GM19328 (cell line): Measurements from ENCODE around the gene SERPINA4.

Experiments
- ATAC-seq: cut with Tn5 transposase; IDR thresholded peaks from one replicate; pipeline ENCODE4 v1.9.1; 2021; ENCODE audit warnings: mild to moderate bottlenecking, moderate library complexity; ENCODE audit not compliant: unreplicated experiment

The SERPINA4 gene

DNA sequence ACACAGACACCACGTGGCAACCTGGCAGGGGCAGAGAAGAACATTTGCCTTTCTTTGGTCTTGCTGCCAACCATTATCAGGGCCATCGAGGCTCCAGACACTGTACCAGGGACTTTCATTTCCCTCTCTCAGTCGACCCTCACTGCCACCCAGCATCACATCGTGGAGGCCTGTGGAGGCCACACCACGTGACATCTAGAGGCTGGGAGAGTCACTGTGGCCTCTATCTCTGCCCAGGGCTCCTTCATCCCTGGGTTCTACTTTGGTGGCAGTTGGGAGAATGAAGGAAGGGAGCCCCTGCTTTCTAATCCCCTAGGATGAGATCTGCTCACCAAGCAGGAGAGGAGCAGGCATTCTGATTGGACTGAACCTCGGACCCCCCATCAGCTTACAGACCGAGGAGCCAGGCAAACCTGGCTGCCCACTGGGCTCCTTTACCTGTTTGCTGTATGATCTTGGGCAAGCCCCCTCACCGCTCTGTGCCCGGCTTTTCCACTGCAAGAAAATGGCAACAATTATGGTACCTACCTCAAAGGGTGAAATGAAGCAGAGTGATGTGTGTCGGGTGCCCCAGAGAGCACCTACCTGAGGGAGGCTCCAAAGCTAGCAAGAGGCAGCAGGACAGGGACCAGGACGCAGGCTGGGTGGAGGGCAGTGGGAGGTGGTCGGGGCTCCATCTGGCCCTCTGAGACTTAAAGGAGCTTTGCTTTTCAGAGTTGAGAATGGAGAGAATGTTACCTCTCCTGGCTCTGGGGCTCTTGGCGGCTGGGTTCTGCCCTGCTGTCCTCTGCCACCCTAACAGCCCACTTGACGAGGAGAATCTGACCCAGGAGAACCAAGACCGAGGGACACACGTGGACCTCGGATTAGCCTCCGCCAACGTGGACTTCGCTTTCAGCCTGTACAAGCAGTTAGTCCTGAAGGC, 52.7 kb downstream of the SERPINA4 start:
- ATAC-seq = no peak

DNA sequence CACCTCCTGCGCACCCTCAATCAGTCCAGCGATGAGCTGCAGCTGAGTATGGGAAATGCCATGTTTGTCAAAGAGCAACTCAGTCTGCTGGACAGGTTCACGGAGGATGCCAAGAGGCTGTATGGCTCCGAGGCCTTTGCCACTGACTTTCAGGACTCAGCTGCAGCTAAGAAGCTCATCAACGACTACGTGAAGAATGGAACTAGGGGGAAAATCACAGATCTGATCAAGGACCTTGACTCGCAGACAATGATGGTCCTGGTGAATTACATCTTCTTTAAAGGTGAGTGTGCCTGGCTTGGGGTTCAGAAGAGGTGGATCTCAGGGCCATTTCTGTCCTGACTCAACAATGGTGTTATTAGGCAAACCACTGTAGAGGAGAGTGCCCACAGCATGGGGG, 53.6 kb downstream of the SERPINA4 start:
- no peak for ATAC-seq

DNA sequence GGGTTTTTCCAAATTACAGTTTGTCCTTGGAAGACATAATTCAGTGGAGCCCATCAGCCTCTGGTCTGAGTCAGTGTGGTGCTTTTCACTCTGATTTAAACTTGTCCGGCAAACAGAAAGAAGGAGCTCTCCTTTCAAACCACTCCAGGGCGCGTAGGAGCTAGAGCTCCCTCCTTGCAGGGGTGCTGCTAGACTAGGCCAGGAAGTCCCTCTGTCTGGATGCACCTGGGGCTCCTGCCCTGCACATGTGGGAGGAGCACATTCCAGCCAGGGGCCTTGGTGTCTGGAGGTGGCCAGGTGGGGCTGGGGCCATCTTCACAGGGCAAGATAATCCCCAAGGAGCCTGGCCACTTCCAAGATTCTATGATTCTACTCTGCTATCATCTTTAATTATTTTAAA, 54.0 kb downstream of the SERPINA4 start:
- ATAC-seq = no peak

DNA sequence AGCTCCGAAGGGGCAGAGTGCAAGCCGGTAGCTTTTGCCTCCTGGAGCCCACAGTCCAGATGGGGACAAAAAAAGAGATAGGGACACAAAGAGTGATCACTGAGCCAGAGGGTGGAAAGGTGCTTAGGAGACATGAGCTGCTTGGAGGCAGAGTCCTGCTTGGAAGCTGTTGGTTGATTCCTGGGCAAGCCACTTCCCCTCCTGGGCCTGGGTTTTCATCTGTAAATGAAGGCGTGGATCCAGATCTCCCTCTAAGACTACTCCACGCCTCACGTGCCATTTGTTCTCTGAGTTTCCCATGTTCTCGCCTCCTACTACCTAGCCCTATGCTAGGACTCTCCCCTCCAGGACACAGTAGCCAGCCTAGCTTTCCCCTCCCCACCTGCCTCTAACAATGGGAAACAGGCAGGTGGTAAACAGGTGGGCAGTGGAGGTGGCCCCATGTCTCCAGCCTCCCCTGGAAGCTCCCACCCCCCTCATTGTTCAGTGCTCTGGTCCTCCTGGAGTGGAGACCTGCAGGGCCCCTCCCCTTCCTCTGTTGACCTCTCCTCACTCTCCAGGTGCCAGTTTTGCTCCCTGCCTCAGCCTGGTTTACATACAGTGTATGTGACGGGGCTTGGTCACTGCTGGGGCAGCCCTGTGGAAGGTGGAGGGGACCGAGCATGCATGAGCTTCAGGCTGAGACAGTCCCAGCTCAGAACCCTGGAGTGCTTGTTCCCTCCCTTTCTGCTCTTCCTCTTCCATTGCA, 54.8 kb downstream of the SERPINA4 start:
- ATAC-seq = no peak

DNA sequence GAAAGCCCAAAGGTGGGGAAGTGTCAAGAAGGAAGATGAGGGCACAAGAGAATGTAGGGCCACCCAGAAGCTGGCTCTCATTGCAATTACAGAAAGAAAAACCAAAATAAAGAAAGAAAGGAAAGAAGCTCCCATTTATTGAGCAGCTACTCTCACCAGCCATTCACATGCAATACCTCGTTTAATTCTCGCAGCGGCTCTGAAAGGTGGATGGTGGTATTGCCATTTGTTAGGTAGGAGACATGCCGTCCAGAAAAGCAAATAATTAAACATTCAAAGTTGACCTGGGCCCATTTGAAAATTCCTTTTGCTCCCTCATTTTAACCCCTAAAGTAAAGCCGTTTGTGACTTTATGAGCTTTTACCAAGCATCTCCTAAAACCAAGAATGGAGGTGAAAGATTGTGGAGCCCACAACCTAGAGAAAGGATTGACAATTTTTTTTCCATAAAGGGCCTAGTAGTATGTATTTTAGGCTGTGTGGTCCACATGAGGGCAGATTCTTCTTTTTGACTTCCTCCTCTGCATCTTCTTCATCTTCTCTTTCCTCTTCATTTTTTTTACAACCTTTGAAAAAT, 56.2 kb downstream of the SERPINA4 start:
- no peak for ATAC-seq

DNA sequence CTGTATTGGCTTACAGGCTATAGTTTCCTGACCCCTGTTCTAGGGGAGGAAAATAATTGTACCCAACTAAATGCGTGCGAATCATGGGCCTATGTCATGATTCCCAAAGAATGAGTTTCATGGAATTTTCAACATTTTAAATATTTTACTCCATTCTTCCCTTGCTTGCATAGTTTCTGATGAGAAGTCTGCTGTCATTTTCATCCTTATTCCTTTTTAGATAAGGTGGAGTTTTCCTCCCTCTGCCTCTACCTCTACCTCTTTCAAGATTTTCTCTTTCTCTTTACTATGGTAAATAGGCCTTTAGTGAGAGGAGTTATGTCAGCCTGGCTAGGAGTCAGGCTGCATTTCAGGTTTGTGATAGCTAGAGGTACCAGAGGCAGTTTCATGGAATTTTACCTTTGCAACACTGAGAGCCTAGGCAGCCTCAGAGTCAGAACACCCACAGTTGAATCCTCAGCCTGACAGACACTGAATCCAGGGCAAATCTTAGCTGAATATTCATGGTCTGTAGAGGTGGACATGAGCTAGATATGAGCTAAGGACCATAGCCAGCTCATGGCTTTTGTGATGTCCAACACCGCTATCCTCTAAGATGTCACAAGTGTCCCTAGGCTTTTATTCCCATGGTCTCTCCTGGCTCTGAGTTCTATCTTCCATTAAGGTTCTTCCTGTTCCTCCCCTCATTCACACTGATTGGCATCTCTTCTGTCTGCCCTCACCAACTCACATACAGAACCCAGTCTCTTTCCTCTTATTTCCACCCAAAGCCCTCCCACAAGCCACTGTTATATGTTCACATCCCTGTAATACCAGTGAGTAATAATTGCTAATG, 57.0 kb downstream of the SERPINA4 start:
- ATAC-seq = no peak

DNA sequence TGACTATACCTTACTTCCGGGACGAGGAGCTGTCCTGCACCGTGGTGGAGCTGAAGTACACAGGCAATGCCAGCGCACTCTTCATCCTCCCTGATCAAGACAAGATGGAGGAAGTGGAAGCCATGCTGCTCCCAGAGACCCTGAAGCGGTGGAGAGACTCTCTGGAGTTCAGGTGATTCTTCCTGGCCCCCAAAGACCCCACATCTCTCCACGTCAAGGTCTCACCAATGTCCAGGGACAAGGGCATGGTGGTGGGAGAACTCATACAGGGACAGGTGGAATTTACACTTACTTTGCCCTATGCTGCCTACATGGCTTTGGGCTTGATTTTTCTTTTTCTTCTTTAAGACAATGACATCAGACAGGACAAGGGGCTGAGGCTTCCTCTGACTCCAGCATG, 58.1 kb downstream of the SERPINA4 start:
- ATAC-seq = no peak
